GM18870 (cell line): Measurements from ENCODE around the gene CDC123.
A peak's percentile ranks its signal among the peaks of the same experiment; 100 is the strongest.
"Not testable (repeated sequence)": the region's sequence is repeated elsewhere in the genome, so short reads cannot be mapped to it uniquely, and the experiment has no call there.

Experiments used
- ATAC-seq: cut with Tn5 transposase; IDR thresholded peaks from one replicate; pipeline ENCODE4 v1.9.1; 2021; ENCODE audit warnings: moderate library complexity; ENCODE audit not compliant: unreplicated experiment

The CDC123 gene, protein sequence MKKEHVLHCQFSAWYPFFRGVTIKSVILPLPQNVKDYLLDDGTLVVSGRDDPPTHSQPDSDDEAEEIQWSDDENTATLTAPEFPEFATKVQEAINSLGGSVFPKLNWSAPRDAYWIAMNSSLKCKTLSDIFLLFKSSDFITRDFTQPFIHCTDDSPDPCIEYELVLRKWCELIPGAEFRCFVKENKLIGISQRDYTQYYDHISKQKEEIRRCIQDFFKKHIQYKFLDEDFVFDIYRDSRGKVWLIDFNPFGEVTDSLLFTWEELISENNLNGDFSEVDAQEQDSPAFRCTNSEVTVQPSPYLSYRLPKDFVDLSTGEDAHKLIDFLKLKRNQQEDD

DNA sequence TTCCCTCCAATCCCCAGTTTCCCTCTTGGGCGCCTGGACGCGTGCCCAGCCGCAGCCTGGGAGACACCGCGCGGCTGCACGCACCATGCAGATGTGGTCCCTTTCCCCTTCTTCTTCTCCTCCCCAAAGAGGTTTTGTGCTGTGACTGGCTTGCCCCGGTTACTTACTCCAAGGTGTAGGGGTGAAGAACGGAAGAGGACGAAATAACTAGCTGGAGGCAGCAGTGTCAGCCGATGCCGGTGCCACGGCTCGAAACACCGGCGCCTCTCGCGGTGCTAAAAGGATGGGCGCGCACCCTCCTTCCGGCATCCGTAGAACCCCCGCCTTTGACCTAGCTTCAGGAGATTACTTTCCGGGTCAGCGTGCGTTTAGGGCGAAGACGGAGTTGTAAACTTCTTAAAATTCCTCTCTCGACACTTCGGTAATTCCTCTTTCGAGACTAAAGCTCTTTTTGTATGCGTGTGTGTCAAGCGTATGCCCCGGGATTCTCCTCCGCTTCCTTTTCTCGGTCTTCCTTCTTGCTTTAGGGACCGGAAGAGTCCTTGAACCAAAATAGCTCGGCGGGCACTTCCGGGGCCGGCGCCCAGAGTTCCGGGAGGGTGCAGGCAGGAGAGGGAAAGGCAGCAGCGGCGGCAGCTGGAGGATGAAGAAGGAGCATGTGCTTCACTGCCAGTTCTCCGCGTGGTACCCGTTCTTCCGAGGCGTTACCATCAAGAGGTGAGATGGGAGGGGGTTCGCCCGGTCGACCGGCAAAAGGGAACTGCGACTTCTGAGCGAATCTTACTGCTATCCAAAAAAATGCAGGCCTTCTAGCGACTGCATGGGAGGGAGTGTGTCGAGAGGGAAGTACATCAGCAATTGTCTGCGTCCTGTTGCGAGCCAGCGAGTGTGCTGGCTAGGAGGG is at the start of gene CDC123, which contains the start of gene NUDT5:
Gene CDC123, plus strand, starts transcription at position 586 of the 904 bp plus-strand sequence. Its CDS starts 58 bp downstream, at position 644.
Gene NUDT5, minus strand, starts transcription at position 289 of the 904 bp plus-strand sequence. CDS start 9,600 bp downstream, outside the sequence.
- peak; percentile 84 for ATAC-seq

DNA sequence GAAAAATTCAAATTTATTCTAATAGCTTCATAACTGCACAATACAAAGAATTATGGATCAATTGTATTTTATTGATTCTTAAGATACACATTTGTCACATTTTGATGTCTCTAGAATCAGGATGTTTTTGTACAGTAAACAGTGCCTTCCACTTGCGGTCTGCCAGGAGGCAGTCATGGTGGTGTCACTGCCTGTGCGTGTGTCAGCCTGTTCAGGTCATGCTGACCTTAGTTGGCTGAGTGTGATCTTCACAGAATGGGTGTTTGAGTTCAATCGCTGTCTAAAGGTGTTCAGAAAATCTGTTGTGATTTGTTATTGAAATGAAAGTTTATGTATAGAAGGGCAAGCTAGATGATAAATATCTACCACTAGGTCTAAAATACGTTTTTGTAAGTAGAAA is 45.8 kb upstream of the CDC123 start:
- ATAC-seq = no peak

DNA sequence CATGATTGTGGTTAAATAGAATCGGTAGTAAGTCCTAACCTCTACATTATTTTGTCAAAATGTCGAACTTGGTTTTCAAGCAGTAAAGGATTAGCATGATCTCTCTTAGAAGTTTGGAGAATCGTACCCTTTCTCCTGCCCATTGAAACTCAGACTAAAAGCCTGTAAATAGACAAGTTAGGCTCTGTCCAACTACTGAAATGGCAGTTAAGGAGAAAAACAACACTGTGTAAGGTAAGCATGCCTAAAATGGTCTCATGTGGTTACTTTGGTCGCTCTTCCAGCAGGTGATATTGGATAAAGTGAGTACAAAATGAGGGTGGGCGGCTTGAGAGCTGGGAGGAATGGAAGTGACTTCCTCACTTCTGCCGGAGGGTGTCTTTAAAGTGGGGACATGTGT is 41.5 kb upstream of the CDC123 start:
- no peak for ATAC-seq

DNA sequence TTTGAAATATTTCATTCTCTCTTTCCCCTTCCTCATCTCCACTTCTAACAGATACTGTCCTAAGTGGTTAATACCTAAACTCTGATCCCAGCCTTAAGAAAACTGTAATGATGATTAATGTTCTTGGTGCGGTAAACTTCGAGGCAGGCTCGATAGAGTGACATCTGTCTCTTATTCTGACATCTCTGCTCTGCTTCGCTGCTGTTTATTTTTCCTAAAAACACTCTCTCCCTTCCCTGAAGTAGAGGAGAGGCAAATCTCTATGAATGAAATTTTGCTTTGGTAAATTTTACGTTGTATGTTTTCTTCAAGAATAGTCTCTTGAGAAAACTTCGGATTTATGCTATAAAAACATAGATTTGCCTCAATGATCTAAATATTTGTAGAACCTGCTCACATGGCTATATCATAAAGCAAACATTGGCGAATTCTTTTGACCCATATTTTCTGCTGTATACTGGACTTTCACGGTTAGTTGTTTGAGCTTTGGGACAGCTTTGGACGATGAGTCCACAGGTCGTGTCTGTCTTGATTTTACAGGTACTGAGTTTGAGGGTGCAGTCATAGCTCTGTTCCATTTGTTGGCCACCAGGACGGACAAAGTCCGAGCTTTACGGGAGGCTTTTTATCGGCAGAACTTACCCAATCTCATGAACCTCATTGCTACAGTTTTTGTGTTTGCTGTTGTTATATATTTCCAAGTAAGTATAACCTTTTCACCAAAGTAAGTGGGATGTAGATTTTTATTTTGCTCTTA is 39.4 kb upstream of the CDC123 start:
- no peak for ATAC-seq

DNA sequence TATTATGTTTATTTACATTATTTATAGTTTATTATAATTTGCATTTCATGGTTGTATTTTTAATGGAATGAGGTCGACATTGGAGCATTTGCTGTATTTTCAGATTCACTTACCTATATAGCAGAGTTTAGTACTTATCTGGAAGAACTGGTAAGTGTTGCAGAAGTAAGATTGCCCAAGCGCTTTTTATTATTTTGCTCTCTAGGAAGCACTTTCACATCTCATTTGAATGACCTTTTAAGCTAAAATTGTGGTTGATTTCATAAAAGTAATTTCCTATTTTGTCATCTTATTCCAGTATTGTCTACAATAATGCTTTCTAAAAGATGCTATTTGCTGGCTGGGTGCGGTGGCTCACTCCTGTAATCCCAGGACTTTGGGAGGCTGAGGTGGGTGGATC is 37.9 kb upstream of the CDC123 start:
- no peak for ATAC-seq

DNA sequence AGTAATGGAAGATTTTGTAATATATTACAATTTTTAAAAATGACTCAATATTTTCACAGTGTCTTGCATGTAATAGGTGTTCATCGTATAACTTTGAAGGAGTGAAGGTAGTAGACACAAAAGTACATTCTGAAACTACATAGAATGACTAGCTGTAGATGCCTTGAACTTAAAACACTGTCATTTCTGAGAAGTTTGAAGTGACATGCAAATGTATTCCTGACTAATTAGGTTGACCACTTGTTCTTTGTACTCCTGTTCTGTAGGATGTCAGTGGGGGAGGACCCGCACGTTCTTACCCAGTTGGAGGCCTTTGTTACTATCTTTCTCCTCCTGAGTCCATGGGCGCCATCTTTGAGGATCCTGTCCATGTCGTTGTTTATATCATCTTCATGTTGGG is 35.3 kb upstream of the CDC123 start:
- ATAC-seq = no peak

DNA sequence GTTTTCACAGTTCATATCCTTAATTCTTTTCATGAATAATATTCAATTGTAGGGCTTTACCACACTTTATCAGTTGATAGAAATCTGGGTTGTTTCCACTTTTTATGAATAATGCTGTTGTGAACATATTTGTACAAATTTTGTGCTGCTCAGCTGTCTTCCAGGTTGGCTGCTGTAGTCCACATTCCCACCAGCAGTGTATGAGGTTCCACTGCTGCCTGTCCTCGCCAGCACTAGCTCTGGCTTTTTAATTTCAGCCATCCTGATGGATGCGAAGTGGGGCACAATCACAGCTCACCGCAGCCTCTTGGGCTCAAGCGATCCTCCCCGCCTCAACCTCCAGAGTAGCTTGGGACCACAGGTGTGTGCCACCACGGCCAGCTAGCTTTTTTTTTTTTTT is 33.1 kb upstream of the CDC123 start:
- ATAC-seq = no peak

DNA sequence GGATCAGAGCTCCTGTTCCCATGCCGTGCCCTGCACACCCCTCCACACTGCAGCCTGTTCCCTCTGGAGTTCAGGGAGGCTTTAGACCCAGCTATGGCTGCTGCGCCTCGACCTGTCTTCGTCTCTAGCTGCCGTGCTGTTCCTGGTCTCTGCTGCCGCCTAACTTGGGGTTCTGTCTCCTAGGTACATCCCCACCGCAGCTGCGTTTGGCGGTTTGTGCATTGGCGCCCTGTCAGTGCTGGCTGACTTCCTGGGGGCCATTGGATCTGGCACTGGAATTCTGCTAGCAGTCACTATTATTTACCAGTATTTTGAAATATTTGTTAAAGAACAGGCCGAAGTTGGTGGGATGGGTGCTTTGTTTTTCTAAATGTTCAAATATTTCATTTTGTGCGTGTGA is 31.9 kb upstream of the CDC123 start:
- ATAC-seq = no peak

DNA sequence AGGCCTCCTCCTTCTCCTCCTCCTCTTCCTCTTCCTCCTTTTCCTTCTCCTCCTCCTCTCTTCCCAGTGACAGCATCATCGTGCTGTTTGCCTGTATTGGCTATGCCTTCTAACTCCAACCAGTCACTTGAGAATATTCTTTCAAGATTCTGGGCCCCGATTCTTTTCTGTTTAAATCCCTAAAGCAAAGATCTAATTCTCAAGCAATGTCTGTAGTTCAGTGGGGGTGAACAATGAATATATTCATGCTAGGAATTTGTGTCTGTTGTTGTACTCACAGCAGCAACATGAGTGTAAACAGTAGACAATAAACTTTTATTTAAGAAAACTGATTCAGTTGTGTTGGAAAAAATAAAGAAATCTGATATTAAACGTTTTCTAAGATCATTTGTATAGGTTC is 31.0 kb upstream of the CDC123 start:
- no peak for ATAC-seq

DNA sequence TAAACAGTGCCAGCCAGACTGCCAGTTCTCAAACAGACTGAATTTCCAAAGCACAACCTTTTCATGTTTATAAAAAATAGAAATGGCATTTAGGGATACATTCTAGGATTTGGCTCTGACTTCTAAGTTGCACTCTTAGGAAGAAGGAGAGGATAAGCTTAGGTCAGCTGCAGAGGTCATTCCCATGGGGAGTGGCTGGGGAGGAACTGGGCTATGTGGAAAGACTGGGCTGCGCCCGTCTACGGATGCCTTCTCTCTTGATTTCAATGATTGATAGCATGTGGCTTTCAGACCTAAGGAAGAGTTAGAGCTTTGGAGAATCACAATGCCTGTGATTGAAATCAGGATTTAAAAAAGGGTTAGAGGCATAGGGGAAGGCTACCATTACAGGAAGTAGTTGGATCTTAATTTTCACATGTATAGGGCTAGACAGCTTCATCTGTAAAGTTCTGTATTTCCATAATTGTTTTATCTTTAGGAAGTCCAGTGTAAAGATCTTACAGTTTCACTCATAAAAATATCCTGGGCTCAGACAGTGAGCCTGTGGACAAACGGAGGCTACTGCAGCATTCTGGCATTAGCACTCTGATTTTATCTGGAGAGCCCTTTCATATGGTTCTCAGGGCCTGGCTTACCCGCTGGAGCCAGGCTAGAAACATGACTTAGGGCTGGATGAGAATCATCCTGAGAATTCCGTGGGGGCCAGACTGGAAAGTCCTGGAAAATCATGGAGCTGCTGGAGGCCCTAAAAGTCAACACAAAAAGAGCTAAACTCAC is 29.8 kb upstream of the CDC123 start:
- no peak for ATAC-seq

DNA sequence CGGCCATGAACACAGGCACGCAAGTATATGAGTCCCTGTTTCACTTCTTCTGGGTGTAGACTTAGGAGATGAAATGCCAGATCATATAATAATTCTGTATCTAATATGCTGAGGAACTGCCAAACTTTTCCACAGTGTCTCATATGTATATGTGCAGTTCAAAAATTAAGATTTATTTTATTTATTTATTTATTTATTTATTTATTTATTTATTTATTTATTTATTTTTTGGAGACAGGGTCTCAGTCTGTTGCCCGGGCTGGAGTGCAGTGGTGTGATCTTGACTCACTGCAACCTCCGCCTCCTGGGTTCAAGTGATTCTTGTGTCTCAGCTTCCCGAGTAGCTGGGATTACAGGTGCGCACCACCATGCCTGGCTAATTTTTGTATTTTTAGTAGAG is 24.5 kb upstream of the CDC123 start:
- ATAC-seq = not testable (repeated sequence)

DNA sequence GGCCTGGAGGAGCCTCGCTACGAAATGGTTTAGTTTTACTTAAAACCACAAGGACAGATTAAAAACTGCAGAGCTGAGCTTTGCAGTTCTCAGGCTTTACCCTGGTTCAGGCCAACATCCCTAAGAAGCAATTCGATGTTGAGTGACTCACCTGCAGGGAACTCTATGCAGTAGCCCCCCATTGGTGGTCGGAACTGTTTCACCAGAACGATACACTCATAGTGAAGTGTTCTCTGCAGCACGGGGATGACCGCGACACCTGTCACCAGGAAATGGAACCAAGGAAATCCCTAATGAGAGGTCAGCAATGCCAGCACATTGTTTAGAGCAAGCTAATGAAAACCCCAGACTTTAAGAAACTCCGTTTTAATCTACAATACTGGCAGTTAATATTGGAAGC is 18.3 kb upstream of the CDC123 start:
- ATAC-seq = no peak

DNA sequence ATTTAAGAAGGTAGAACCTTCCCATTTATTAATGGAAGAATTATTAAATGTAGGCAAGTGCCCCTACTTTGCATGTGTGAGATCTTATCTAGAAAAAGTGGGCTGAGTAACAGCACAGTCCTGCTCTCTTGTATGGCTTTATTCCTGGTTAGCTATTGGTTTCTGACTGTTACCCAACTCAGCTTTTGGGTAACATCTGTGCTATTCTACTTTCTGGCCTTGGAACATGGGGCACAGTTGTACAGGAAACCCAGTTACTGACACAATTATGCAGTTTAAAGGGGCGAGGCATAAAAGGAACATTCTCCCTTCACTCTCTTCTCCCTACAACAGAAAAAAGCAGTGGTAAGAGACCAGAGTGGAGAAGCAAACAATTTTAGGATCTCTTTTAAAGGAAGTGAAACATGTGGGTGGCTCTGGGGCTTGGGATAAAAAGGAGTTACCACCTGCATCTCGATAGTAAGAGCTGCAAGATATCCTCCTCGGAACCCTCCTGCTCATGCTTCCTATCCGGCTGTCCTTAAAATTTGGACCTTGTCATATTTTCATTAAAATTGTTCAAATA is 16.3 kb upstream of the CDC123 start:
- ATAC-seq = no peak

DNA sequence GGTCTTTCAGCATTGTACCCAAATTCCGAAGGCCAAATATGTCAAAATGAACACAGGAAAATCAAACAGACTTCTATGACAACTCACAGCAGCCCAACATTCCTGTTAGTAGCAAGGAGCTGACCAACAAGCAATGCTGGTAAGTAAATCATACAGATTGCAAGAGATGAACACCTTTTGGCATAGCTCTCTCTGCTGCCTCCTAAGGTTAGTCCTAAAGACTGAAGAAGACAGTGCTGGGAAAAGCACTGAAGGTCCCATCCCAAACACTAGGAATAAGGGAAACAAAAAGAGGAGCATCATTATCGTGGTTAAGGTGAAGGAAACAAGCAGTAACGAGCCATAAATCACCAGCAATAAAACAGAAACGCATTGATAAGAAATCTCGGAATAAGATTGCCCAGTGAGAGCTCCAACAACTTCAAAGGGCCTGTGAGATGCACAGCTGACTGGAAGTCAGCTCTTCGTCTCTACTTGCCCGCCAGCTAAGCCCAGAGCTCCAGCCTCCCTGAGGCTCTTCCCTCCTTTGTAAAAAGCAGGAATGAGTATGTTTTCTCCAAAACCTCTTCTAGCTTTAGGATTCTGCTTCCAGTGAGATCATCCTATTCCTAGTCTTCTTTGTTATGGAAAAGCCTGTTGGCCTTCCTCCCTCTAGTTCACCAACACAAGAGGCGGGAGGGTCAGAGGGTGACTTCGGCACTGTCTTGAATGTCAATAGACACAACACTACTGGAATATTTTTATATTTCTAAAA is 15.6 kb upstream of the CDC123 start:
- ATAC-seq = no peak

DNA sequence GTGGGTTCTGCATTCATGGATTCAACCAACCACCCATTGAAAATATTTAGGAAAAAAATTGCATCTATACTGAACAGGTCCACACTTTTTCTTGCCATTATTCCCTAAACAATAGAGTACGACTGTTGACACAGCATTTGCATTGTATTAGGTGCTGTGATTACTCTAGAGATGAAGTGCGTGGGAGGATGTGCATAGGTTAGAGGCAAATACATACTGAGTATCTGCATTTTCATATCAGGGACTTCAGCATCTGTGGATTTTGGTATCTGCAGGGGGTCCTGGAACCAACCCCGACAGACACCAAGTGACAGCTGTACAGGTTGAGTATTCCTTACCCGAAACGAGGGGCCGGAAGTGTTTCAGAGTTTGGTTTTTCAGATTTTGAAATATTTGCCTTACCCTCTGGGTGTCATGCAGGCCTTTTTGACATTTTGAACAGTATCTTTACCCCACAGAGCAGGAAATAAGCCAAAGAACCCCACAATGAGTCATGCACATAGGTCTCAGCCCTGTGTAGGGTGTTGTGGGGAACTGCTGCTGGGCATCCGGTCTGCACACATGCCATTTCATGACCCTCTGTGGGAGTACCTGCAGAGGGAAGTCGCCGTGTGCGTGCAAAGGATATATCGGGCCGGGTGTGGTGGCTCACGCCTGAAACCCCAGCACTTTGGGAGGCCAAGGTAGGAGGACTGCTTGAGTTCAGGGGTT is 14.8 kb upstream of the CDC123 start:
- peak; percentile 52 for ATAC-seq

DNA sequence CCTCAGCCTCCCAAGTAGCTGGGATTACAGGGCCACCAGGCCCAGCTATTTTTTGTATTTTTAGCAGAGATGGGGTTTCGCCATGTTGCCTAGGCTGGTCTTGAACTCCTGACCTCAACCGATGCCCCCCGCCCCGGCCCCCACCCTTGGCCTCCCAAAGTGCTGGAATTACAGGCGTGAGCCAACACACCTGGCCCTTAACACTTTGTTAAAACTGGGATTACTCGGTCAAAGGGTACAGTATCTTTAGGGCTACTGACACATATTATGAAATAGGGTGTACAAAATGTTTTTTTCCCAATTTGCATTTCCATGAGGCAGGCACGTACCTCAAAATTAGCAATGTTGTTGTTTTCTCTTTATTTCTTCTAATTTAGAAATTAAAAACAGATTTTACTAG is 11.8 kb upstream of the CDC123 start:
- ATAC-seq = no peak

DNA sequence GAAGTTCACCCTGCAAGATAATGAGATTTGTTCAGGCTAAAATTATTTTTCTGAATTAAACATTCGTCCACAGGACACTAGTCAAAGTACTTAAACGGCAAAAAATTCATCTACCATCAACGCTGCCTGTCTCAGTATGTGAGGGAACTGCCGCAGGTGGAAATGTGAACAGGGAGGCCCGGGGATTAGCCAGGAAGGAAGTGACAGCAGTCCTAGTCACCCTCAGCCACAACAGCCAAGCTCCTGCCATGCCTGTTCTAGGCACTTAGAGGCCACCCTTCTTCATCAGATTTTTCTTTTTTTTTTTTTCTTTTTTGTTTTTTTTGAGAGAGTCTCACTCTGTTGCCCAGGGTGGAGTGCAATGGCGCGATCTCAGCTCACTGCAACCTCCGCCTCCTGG is 9.7 kb upstream of the CDC123 start:
- ATAC-seq = no peak

DNA sequence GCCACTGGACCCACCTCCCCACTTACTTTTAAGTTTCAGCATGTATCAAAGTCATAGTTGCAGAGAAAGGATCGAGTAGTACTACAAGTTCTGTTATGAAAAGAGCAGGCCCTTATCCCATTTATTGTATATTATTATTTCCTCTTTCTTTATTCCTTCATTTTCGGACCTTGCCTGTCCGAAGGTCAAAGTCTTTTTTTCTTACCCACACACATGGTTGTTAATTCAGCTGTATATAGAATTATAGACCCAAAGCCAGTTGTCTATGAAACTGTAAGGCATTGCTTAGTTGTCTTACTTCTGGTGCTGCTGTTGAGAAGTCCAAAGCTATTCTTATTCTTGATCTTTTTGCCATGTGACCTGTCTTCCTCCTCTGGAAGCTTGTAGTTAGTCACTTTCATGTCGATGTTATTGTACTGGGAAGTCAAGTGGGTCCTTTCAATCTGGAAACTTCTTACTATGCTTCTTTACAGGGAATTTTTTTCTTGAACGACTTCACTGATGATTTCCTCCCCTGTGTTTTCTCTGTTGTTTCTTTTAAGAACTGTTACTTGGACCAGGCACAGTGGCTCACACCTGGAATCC is 8.6 kb upstream of the CDC123 start:
- no peak for ATAC-seq
